ENCODE results near the gene ITGAD.

DNA sequence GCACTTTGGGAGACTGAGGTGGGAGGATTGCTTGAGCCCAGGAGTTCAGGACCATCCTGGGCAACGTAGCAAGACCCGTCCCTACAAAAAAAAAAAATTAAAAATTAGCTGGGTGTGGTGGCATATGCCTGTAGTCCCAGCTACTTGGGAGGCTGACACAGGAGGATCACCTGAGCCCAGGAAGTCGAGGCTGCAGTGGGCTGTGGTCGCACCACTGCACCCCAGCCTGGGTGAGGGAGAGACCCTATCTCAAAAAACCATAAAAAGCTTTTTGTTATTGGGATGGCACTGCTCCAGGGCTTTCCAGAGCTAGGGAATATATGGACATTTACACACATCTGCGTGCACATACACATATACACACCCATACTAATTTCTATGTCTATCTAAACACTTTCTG lies 58.1 kb downstream of the ITGAD start:
- TF ChIP-seq, protein P1, sequence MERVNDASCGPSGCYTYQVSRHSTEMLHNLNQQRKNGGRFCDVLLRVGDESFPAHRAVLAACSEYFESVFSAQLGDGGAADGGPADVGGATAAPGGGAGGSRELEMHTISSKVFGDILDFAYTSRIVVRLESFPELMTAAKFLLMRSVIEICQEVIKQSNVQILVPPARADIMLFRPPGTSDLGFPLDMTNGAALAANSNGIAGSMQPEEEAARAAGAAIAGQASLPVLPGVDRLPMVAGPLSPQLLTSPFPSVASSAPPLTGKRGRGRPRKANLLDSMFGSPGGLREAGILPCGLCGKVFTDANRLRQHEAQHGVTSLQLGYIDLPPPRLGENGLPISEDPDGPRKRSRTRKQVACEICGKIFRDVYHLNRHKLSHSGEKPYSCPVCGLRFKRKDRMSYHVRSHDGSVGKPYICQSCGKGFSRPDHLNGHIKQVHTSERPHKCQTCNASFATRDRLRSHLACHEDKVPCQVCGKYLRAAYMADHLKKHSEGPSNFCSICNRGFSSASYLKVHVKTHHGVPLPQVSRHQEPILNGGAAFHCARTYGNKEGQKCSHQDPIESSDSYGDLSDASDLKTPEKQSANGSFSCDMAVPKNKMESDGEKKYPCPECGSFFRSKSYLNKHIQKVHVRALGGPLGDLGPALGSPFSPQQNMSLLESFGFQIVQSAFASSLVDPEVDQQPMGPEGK (CRISPR knock-in tag; IDR thresholded peaks at IDR 0.05; ENCODE audit: borderline replicate concordance) = no peak
- TF ChIP-seq BACH2 (CRISPR knock-in tag; IDR thresholded peaks at IDR 0.05; ENCODE audit: borderline replicate concordance) = no peak
- TF ChIP-seq PPARA (CRISPR knock-in tag; IDR thresholded peaks at IDR 0.05; ENCODE audit: borderline replicate concordance) = no peak
- TF ChIP-seq TOX (CRISPR knock-in tag; IDR thresholded peaks at IDR 0.05; ENCODE audit: borderline replicate concordance) = no peak
- no peak for TF ChIP-seq ARNTL (CRISPR knock-in tag; IDR thresholded peaks at IDR 0.05; ENCODE audit: borderline replicate concordance, low read depth)
- TF ChIP-seq RARB (CRISPR knock-in tag; IDR thresholded peaks at IDR 0.05) = no peak
- TF ChIP-seq ZFP3 (CRISPR knock-in tag; IDR thresholded peaks at IDR 0.05) = no peak
- TF ChIP-seq, protein P2, sequence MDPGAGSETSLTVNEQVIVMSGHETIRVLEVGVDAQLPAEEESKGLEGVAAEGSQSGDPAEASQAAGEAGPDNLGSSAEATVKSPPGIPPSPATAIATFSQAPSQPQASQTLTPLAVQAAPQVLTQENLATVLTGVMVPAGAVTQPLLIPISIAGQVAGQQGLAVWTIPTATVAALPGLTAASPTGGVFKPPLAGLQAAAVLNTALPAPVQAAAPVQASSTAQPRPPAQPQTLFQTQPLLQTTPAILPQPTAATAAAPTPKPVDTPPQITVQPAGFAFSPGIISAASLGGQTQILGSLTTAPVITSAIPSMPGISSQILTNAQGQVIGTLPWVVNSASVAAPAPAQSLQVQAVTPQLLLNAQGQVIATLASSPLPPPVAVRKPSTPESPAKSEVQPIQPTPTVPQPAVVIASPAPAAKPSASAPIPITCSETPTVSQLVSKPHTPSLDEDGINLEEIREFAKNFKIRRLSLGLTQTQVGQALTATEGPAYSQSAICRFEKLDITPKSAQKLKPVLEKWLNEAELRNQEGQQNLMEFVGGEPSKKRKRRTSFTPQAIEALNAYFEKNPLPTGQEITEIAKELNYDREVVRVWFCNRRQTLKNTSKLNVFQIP (CRISPR knock-in tag; IDR thresholded peaks at IDR 0.05; ENCODE audit: borderline replicate concordance, low read depth) = no peak
- TF ChIP-seq OSR1 (CRISPR knock-in tag; IDR thresholded peaks at IDR 0.05) = no peak
- no peak for TF ChIP-seq ZC3H10 (CRISPR knock-in tag; IDR thresholded peaks at IDR 0.05)
